Natural killer cell treated with Interleukin-12 subunit alpha and Interleukin-12 subunit beta and Interleukin-15 and Interleukin-18, amount 100 ng/mL, for 72 hours (primary cell): ENCODE data around the gene LYRM4. TPM values are rescaled to one million over a fixed set of nuclear protein-coding genes. Genes with fewer than 3 reads are reported as not detected.

ENCODE experiments used
- ATAC-seq, 2 donors: fragments of 150-1000 bp; cut with Tn5 transposase in 1 of 2; sonication (Bioruptor Pico), chemical (Tn5 transposase) in 1 of 2; 2 replicates each; pipeline ENCODE4 v1.10.0; 2021
- DNase-seq: peaks from one replicate; pipeline ENCODE4 v3.0.0; 2022; ENCODE audit warnings: low spot score
- H3K27ac Mint-ChIP-seq, 2 donors: 1 replicate in 1 of 2; 2 replicates in 1 of 2; pipeline ENCODE4 v1.8.0; 2022; ENCODE audit warnings: mixed read lengths in 2 of 2, mild to moderate bottlenecking in 1 of 2, moderate library complexity in 1 of 2
- H3K27me3 Mint-ChIP-seq, 2 donors: 1 replicate in 1 of 2; 2 replicates in 1 of 2; pipeline ENCODE4 v1.8.0; 2022; ENCODE audit warnings: mixed read lengths in 2 of 2
- H3K36me3 Mint-ChIP-seq: one replicate; pipeline ENCODE4 v1.8.0; 2022; ENCODE audit warnings: mixed read lengths
- H3K4me1 Mint-ChIP-seq, 2 donors: 1 replicate in 1 of 2; 2 replicates in 1 of 2; pipeline ENCODE4 v1.8.0; 2022; ENCODE audit warnings: low read depth in 2 of 2, mixed read lengths in 2 of 2, mild to moderate bottlenecking in 1 of 2
- H3K4me3 Mint-ChIP-seq: one replicate; pipeline ENCODE4 v1.8.0; 2022; ENCODE audit warnings: mixed read lengths
- H3K9me3 Mint-ChIP-seq: 2 replicates; pipeline ENCODE4 v1.8.0; 2022; ENCODE audit warnings: mixed read lengths
- total RNA-seq, 2 donors: library from RNA; stranded (reverse); gene quantifications; one replicate each; pipeline ENCODE4 v1.2.3, GENCODE V29; 2022

LYRM4 gene
- 10 to 100 TPM; 27.7 to 43.0 TPM for total RNA-seq

GRCh38 chr6:5260661-5261544 lies at the start of gene LYRM4, which contains the start of gene FARS2:
LYRM4 (minus strand) TSS chr6:5260950; CDS start chr6:5260733, 217 bp downstream.
FARS2 (plus strand) TSS chr6:5261513.
- ATAC-seq (peak; percentile 94 to 95), DNase-seq (peak; percentile 92)
- Mint-ChIP-seq H3K4me3 (peak within 1 kb of the TSS; percentile 98), H3K27me3 (no peaks in the 10 kb centered on the region), H3K27ac (peak within 1 kb of the TSS; percentile 97 to 99), H3K9me3 (no peaks in the 10 kb centered on the region), H3K4me1 (peaks cover 20 to 29% of the 10 kb centered on the region in 2 donors), H3K36me3 (peaks cover 5% of the 10 kb centered on the region)

DNA sequence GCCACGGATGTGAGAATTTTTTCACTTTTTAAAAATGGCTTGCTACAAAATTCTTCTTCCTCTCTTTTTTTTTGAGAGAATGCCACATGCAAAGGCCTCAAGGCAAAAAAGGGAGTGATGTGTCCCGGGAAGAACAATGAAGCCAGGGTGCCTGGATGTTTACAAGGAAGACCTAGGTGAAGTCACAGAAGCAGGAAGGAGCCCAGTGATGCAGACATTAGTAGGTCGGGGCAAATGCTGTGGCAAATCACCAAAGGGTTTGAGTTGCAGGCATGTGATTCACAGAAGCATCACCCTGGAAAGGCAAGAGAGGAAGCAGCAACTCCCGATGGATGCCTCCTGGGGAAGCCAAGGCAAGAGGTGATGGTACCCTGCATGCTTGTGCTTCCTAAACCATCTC lies 47.3 kb upstream of the LYRM4 start:
- H3K36me3 Mint-ChIP-seq: no peaks in the 10 kb centered on the region
- peaks cover 18% of the 10 kb centered on the region in 2 donors for H3K4me1 Mint-ChIP-seq
- DNase-seq (no peak), ATAC-seq (no peak)
- no peaks in the 10 kb centered on the region for H3K27me3 Mint-ChIP-seq
- H3K4me3 Mint-ChIP-seq: no peak overlapping the region
- no peaks in the 10 kb centered on the region for H3K9me3 Mint-ChIP-seq
- no peak overlapping the region for H3K27ac Mint-ChIP-seq

- H3K4me3 Mint-ChIP-seq: no peak overlapping the region
- H3K27me3 Mint-ChIP-seq: no peaks in the 10 kb centered on the region
- peaks cover 20 to 28% of the 10 kb centered on the region in 2 donors for H3K4me1 Mint-ChIP-seq
- DNase-seq (no peak), ATAC-seq (no peak)
- H3K27ac Mint-ChIP-seq: no peak overlapping the region
- no peaks in the 10 kb centered on the region for H3K36me3 Mint-ChIP-seq
- no peaks in the 10 kb centered on the region for H3K9me3 Mint-ChIP-seq
Observed at GRCh38 chr6:5307058-5307457, 46.3 kb upstream of the LYRM4 start.

GRCh38 chr6:5305968-5306626 lies 45.3 kb upstream of the LYRM4 start:
- Mint-ChIP-seq H3K36me3 (no peaks in the 10 kb centered on the region), H3K4me3 (no peak overlapping the region), H3K27ac (no peak overlapping the region), H3K27me3 (no peaks in the 10 kb centered on the region), H3K4me1 (peaks cover 27 to 36% of the 10 kb centered on the region in 2 donors), H3K9me3 (no peaks in the 10 kb centered on the region)
- ATAC-seq (no peak), DNase-seq (no peak)

GRCh38 chr6:5303682-5304081 lies 42.9 kb upstream of the LYRM4 start:
- no peaks in the 10 kb centered on the region for H3K9me3 Mint-ChIP-seq
- peaks cover 35 to 43% of the 10 kb centered on the region in 2 donors for H3K4me1 Mint-ChIP-seq
- no peaks in the 10 kb centered on the region for H3K36me3 Mint-ChIP-seq
- H3K27ac Mint-ChIP-seq: peak overlapping the region in 1 of 2 donors; percentile 57
- H3K27me3 Mint-ChIP-seq: no peaks in the 10 kb centered on the region
- ATAC-seq (no peak), DNase-seq (no peak)
- peak overlapping the region; percentile 74 for H3K4me3 Mint-ChIP-seq

GRCh38 chr6:5302995-5303622 lies 42.4 kb upstream of the LYRM4 start:
- no peak for DNase-seq
- Mint-ChIP-seq H3K4me3 (peak overlapping the region; percentile 74), H3K27ac (peak overlapping the region; percentile 40 to 57), H3K36me3 (no peaks in the 10 kb centered on the region), H3K27me3 (no peaks in the 10 kb centered on the region), H3K9me3 (no peaks in the 10 kb centered on the region), H3K4me1 (peaks cover 35 to 43% of the 10 kb centered on the region in 2 donors)
- ATAC-seq: peak; percentile 65 to 72

GRCh38 chr6:5302220-5302946 lies 41.6 kb upstream of the LYRM4 start:
- Mint-ChIP-seq H3K4me1 (peaks cover 33 to 43% of the 10 kb centered on the region in 2 donors), H3K36me3 (no peaks in the 10 kb centered on the region), H3K9me3 (no peaks in the 10 kb centered on the region), H3K4me3 (peak overlapping the region; percentile 74), H3K27ac (peak overlapping the region; percentile 40 to 57), H3K27me3 (no peaks in the 10 kb centered on the region)
- no peak for DNase-seq
- ATAC-seq: peak; percentile 90 to 97

- DNase-seq (no peak), ATAC-seq (no peak)
- H3K27me3 Mint-ChIP-seq: no peaks in the 10 kb centered on the region
- H3K4me1 Mint-ChIP-seq: peaks cover 33 to 37% of the 10 kb centered on the region in 2 donors
- no peaks in the 10 kb centered on the region for H3K9me3 Mint-ChIP-seq
- no peaks in the 10 kb centered on the region for H3K36me3 Mint-ChIP-seq
- H3K4me3 Mint-ChIP-seq: no peak overlapping the region
- H3K27ac Mint-ChIP-seq: no peak overlapping the region
Observed at GRCh38 chr6:5300206-5300764, 39.5 kb upstream of the LYRM4 start.

DNA sequence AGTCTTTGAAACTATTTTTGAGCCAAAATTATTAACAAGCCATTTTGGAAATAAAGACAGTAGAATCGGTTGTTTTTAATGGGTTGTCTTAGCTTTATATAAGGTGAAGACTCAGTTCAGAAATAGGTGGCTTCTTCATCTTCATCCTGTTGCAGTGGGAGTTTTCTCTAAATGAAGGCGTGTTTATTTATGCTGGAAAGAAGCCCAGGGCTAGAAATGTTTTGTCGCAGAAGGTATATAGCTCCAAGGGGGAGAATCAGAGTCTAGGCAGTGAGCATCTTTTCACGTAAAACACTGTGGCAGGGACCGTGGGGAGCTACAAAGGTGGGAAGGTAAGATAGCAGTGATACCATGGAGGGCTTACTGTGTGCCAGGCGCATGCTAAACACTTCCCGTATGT lies 34.9 kb upstream of the LYRM4 start:
- ATAC-seq: no peak
- H3K27me3 Mint-ChIP-seq: no peaks in the 10 kb centered on the region
- H3K4me1 Mint-ChIP-seq: peaks cover 30 to 32% of the 10 kb centered on the region in 2 donors
- no peak overlapping the region for H3K27ac Mint-ChIP-seq
- DNase-seq: no peak
- H3K9me3 Mint-ChIP-seq: no peaks in the 10 kb centered on the region
- no peak overlapping the region for H3K4me3 Mint-ChIP-seq
- H3K36me3 Mint-ChIP-seq: peaks cover 5% of the 10 kb centered on the region

DNA sequence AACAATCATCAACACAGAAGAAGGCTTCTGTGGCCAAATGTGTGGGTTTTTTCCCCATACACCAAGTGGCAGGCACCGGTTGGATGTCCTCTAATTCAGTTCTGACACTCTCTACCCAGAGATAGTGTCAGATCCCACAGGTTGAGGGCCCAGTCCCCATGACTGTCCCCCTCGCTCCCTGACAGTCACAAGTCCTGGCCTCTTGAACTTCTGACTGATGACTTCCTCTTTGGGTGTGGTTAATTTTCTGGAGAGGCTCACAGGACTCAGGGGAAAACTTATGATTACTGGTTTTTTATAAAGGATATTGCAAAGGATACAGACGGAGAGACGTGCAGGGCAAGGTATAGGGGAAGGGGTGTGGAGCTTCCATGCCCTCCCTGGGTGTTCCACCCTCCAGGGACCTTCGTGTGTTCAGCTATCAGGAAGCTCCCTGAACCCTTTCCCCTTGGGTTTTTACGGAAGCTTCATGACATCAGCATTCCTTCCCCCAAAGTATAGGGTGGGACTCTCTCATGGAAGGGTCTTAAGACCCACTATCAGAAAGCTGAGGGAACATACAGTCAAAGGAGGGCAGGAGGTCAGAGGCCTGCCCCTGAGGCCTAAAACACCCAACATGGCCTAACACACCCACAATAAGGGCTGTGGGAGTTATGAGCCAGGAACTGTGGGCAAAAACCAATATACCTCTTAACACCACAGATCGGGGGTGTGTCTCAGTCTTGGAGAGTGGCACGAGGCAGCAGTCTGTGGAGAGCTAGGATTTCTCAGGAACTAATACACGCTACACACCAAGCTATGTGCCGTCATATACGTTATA lies 33.9 kb upstream of the LYRM4 start:
- Mint-ChIP-seq H3K4me1 (peaks cover 26 to 27% of the 10 kb centered on the region in 2 donors), H3K9me3 (no peaks in the 10 kb centered on the region), H3K36me3 (peaks cover 5% of the 10 kb centered on the region), H3K27ac (peak overlapping the region; percentile 63 to 70), H3K27me3 (no peaks in the 10 kb centered on the region), H3K4me3 (peak overlapping the region; percentile 20)
- ATAC-seq: peak; percentile 77 to 85
- no peak for DNase-seq

- H3K9me3 Mint-ChIP-seq: no peaks in the 10 kb centered on the region
- H3K4me3 Mint-ChIP-seq: peak overlapping the region; percentile 20
- no peaks in the 10 kb centered on the region for H3K27me3 Mint-ChIP-seq
- ATAC-seq (no peak), DNase-seq (no peak)
- peaks cover 5% of the 10 kb centered on the region for H3K36me3 Mint-ChIP-seq
- H3K4me1 Mint-ChIP-seq: peaks cover 27 to 28% of the 10 kb centered on the region in 2 donors
- H3K27ac Mint-ChIP-seq: peak overlapping the region; percentile 63 to 70
Observed at GRCh38 chr6:5293692-5294091, 32.9 kb upstream of the LYRM4 start.

DNA sequence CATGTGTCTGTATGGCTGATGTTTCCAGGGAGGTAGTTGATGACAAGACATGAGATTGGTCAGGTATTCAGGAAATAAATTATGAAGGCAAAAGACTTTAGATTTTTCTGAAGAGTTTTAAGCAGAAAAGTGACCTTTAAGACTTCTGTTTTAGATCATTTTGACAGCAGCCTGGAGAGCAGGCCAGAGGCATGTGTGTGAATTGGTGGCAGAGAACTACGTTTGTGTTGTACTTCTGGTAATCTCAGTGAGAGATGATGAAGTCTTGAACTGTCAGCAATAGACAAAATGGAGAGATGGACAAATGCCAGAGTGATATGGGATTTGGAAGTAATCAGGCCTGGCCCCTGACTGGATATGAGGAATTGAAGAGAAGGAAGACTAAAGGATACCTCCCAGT lies 31.4 kb upstream of the LYRM4 start:
- H3K9me3 Mint-ChIP-seq: no peaks in the 10 kb centered on the region
- ATAC-seq (no peak), DNase-seq (no peak)
- H3K27me3 Mint-ChIP-seq: no peaks in the 10 kb centered on the region
- peaks cover 37 to 38% of the 10 kb centered on the region in 2 donors for H3K4me1 Mint-ChIP-seq
- no peak overlapping the region for H3K4me3 Mint-ChIP-seq
- peaks cover 5% of the 10 kb centered on the region for H3K36me3 Mint-ChIP-seq
- no peak overlapping the region for H3K27ac Mint-ChIP-seq
